Retinal pigment epithelial cell (primary cell): Measurements from ENCODE around the gene DLG3.
"Not testable (repeated sequence)": the region's sequence is repeated elsewhere in the genome, so short reads cannot be mapped to it uniquely, and the experiment has no call there.

Source experiments
- DNase-seq: peaks from one replicate; pipeline ENCODE4 v3.0.0-alpha.2; 2010; ENCODE audit warnings: low read depth
- H3K4me3 ChIP-seq: 2 replicates; pipeline ENCODE4 v1.5.1; 2011; ENCODE audit warnings: mild to moderate bottlenecking, low read length, control low read depth, moderate library complexity
- TF ChIP-seq, protein P1 (sequence below): conservative IDR thresholded peaks from 2 replicates; pipeline ENCODE4 v1.5.1; 2011; ENCODE audit warnings: low read depth, low read length, control low read depth, inconsistent platforms

Gene DLG3

DNA sequence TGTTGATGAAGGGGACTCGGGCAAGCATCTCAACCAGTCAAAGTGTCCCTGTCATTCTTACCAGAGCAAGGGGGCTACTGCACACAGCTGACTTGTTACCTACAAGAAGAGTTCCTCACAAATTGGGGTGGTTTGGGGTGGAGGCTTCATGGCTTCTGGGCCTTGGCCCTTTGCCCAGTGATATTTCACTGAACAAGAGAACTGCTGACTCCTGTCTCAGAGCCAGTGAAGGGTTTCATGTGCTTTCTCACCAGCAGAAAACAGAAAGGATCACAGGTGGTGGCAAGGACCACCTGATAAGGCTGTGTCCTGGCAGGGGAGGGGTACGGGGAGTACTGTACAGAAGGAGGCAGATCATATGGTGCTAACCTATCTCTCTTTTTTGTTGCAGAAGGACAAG is 53.5 kb downstream of the DLG3 start:
- DNase-seq, result no peak
- H3K4me3 ChIP-seq, result no peak overlapping the region
- TF ChIP-seq, protein P1, sequence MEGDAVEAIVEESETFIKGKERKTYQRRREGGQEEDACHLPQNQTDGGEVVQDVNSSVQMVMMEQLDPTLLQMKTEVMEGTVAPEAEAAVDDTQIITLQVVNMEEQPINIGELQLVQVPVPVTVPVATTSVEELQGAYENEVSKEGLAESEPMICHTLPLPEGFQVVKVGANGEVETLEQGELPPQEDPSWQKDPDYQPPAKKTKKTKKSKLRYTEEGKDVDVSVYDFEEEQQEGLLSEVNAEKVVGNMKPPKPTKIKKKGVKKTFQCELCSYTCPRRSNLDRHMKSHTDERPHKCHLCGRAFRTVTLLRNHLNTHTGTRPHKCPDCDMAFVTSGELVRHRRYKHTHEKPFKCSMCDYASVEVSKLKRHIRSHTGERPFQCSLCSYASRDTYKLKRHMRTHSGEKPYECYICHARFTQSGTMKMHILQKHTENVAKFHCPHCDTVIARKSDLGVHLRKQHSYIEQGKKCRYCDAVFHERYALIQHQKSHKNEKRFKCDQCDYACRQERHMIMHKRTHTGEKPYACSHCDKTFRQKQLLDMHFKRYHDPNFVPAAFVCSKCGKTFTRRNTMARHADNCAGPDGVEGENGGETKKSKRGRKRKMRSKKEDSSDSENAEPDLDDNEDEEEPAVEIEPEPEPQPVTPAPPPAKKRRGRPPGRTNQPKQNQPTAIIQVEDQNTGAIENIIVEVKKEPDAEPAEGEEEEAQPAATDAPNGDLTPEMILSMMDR, result no peak

DNA sequence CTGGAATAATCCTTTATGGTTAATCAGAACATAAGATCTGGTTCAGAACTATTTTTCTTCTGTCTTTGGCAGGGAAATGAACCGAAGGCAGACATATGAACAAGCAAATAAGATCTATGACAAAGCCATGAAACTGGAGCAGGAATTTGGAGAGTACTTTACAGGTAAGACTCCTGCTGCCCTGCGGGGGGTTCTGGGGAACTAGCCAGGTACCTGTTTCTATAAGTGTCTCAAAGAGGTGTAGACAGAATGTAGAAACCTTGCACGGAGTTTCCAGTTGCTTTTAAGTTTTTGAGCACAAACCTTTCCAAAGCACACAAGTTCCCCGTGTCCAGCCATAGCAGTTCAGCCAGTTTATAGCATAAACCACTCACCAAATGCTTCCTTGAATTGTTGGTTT is 56.2 kb downstream of the DLG3 start:
- no peak overlapping the region for H3K4me3 ChIP-seq
- DNase-seq, result no peak
- TF ChIP-seq, protein P1, result no peak

DNA sequence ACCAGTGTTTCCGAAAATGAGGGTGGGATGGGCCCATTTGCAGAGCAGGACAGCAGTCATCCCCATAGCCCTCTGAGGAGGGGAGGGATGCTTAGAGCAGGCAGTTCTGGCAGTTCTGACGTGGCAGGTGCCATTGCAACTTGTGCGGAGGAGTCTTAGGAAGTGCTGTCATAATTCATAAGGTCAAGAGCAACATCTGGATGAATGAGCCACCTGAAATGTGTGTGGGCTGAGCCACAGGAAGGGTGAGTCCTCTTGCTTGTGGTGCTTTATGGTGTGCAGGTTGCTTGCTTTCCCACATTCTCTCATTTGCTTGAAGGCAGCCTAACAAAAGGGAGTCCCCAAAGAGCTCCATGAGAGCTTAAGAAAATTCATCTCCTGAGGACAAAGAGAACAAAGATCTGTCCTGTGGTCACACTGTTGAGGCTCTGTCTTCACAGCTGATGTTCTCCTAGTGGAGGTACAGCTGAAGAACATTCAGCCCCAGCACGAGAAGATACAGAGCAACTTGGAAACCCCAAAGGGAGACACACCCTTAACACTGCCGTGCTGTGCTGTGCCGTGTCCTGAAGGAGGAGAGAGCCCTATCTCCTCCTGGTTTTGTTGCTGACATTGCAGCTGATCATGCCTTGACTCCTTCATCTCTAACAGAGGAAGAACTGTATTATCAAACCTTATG is 60.3 kb downstream of the DLG3 start:
- TF ChIP-seq, protein P1, result no peak
- no peak for DNase-seq
- H3K4me3 ChIP-seq, result no peak overlapping the region

DNA sequence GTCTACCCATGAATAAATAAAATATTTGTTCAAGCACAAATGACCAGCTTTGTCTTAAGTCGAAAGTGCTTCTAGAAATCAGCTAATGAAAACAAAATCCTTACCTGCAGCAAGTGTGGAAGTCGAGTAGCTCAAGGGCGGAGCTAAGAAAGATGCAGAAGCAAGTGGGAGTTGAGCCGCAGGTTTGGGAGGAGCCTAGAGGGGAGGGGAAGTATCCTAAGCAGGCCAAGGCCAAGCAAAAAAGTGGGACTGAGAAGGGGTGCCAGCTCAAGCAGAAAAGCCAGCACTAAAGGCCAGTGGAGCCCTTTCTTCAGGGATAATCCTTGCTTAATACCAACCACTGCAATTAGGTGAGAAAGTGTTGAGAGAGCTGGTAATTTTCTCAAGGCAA is 60.8 kb downstream of the DLG3 start:
- no peak for DNase-seq
- no peak overlapping the region for H3K4me3 ChIP-seq
- TF ChIP-seq, protein P1, result no peak

DNA sequence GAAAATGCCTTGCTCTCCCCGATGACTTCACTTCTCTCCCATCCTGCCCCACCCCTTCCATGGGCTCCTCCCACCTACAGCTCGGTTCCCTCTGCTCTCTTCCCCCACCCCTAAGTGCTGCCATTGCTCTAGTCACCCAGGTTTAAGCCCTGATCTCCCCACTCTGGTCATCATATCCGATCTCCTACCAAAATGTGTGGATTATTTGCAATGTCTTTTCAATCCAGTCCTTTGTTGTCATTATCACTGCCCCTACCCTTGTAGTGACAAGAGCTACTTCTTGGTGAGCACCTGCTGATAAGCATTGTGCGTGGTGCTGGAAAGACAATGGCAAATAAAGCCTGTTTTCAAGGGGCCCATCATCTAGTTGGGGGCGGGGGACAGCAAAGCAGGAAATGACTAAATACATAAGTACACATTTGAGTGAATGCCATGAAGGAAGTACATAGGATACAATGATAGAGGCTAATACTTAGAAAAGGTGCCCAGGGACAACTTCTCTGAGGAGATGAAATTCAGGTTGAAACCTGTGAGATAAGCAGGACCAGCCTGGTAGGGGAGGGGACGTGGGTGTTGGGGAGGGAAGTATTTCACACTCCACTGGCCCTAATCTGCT is 63.8 kb downstream of the DLG3 start:
- no peak for DNase-seq
- TF ChIP-seq, protein P1, result no peak
- no peak overlapping the region for H3K4me3 ChIP-seq

DNA sequence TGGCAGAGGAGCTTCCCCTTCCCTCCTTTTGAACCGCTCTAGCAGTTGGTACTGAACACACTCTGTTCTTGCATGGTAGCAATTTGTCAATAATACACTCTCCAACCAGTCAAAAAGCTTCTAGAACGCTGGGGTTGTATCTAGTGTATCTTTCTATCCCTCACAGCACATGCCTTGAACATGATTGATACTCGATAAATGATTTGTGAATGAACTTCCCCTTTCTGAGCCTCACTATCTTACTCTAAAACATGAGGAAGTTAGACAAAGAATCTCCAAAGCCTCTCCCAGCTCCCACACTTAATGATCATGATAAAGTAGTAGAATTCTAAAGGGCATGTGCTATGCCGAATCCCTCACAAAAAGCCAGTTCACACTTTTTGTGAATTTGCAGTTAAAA is 64.4 kb downstream of the DLG3 start:
- DNase-seq, result no peak
- TF ChIP-seq, protein P1, result no peak
- H3K4me3 ChIP-seq, result no peak overlapping the region

DNA sequence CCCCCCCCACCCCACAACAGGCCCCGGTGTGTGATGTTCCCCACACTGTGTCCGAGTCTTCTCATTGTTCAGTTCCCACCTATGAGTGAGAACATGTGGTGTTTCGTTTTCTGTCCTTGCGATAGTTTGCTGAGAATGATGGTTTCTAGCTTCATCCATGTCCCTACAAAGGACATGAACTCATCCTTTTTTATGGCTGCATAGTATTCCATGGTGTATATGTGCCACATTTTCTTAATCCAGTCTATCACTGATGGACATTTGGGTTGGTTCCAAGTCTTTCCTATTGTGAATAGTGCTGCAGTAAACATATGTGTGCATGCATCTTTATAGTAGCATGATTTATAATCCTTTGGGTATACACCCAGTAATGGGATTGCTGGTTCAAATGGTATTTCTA is 70.6 kb downstream of the DLG3 start:
- not testable (repeated sequence) for DNase-seq, H3K4me3 ChIP-seq

DNA sequence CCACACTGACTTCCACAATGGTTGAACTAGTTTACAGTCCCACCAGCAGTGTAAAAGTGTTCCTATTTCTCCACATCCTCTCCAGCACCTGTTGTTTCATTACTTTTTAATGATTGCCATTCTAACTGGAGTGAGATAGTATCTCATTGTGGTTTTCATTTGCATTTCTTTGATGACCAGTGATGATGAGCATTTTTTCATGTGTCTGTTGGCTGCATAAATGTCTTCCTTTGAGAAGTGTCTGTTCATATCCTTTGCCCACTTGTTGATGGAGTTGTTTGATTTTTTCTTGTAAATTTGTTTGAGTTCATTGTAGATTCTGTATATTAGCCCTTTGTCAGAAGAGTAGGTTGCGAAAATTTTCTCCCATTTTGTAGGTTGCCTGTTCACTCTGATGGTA is 71.1 kb downstream of the DLG3 start:
- not testable (repeated sequence) for DNase-seq, H3K4me3 ChIP-seq
